ENCODE measurements around the gene FBXL5. TPM values are rescaled to one million over a fixed set of nuclear protein-coding genes. Genes with fewer than 3 reads are reported as not detected.

The FBXL5 gene
- total RNA-seq, 1 experiment from 2014 or later: 69.6 TPM

DNA sequence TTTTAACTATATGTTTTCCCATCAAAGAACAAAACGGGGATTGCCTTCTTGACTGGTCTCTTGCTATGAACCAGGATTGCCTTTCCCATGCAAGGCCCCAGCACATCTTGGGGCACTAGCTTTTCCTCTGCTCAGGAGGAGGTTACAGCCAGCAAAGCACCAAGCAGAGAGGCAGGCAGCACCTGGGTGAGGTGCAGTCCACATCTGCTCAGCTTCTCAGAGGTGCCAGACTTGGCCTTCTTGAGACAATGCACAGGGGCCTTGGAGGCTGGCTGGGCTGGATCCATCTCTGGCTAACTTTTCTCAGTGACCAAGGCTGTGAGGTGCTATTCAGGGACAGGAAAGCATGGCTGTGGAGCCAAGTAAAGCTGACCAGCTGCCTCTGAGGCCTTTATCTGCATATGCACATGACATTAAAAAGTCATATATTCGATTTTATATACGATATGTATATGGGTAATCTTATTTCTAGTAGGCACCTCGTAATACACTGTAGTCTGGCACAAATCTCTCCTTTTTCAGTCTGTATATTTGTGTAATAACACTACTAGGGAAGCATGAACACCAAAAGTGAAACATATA lies 98.6 kb downstream of the FBXL5 start (continued):
- no peak for TF ChIP-seq ZNF396 (CRISPR knock-in tag; IDR thresholded peaks at IDR 0.05; ENCODE audit: borderline replicate concordance)

Other genes with a start within 250 kb of the FBXL5 start
- 0.04 TPM in 1 of 3 replicates, not detected in the others for gene C1QTNF7, start 227.3 kb downstream of the FBXL5 start, total RNA-seq (2021)
- gene CC2D2A, start 185.5 kb downstream of the FBXL5 start, total RNA-seq (2021): 10.2 to 11.9 TPM (median 11.7 TPM) in 3 replicates
- 22.9 to 28.4 TPM (median 25.8 TPM) in 3 replicates for gene FAM200B, start 26.5 kb upstream of the FBXL5 start, total RNA-seq (2021)
- 1.1 to 1.9 TPM (median 1.4 TPM) in 3 replicates for gene BST1, start 47.7 kb upstream of the FBXL5 start, total RNA-seq (2021)
- 0.17 to 0.39 TPM (median 0.37 TPM) in 3 replicates for gene CD38, start 123.0 kb upstream of the FBXL5 start, total RNA-seq (2021)